Lower leg skin (tissue), 4 donors: Measurements from ENCODE around the gene GPRC5C. TPM values are rescaled to one million over a fixed set of nuclear protein-coding genes. Genes with fewer than 3 reads are reported as not detected.
A peak's percentile ranks its signal among the peaks of the same experiment; 100 is the strongest.

Source experiments
- DNase-seq, 2 donors: peaks; one replicate each; pipeline ENCODE4 v3.0.0-alpha.2; 2019; ENCODE audit warnings: low spot score in 2 of 2
- H3K4me3 ChIP-seq: fragments of 200-600 bp; sonication (generic); 2 replicates; pipeline ENCODE4 v1.5.1; 2017; ENCODE audit warnings: mild to moderate bottlenecking, low read depth; ENCODE audit not compliant: poor library complexity, severe bottlenecking
- CTCF ChIP-seq, 3 donors: fragments of 450-650 bp; IDR thresholded peaks; one replicate each; pipeline ENCODE4 v1.5.1; 2016; ENCODE audit warnings: antibody characterized with exemption in 3 of 3, mild to moderate bottlenecking in 3 of 3, moderate library complexity in 2 of 3
- POLR2A ChIP-seq, 2 donors: fragments of 450-650 bp; IDR thresholded peaks; one replicate each; pipeline ENCODE4 v1.6.1; 2016 to 2017; ENCODE audit warnings: antibody characterized with exemption in 2 of 2, mild to moderate bottlenecking in 1 of 2, moderate library complexity in 1 of 2
- WGBS, 2 donors: methylation state at CpG; one replicate each; pipeline ENCODE4 v1.1.5; 2018; 5-methylcytosine and 5-hydroxymethylcytosine counted together
- intact Hi-C: fragments of 100-400 bp; cut with DNase I; formaldehyde crosslinking; loops from one replicate; pipeline ENCODE4 v1.15.0; 2023; ENCODE audit warnings: low total_unique reads
- total RNA-seq, 4 donors: library from RNA; depleted of rRNA; stranded (reverse); fragments of >200 nt; gene quantifications; one replicate each; pipeline ENCODE4 v1.1.0, GENCODE V29; 2016

Gene GPRC5C
- total RNA-seq, 4 donors from 2014 or later: 80.3 to 147 (median 99.1) TPM

GRCh38 chr17:74426551-74427047, 5.3 kb upstream of the GPRC5C start:
- no peak for DNase-seq
- intact Hi-C loops: no loop called here
- no peak overlapping the region for H3K4me3 ChIP-seq
- 71 to 82% methylated on average over 9 of the region's 9 CpGs for WGBS, 2 donors
- TF ChIP-seq POLR2A (IDR thresholded peaks at IDR 0.05) (no peak), CTCF (IDR thresholded peaks at IDR 0.05) (no peak)

- TF ChIP-seq CTCF (IDR thresholded peaks at IDR 0.05): no peak
- TF ChIP-seq POLR2A (IDR thresholded peaks at IDR 0.05): no peak
- intact Hi-C loops: no loop called here
- DNase-seq: no peak
- H3K4me3 ChIP-seq: no peak overlapping the region
- WGBS, 2 donors: 45 to 51% methylated on average over 10 of the region's 10 CpGs
Measured at GRCh38 chr17:74427048-74427762, 4.7 kb upstream of the GPRC5C start.

- 46 to 57% methylated on average over 5 to 6 of the region's 6 CpGs for WGBS, 2 donors
Measured at GRCh38 chr17:74427763-74428153, 4.1 kb upstream of the GPRC5C start.

GRCh38 chr17:74429604-74430384, 2.1 kb upstream of the GPRC5C start:
- intact Hi-C loops: no loop called here
- WGBS, 2 donors: 49 to 60% methylated on average over 19 of the region's 19 CpGs
- DNase-seq: peak in 1 of 2 donors; percentile 56
- TF ChIP-seq CTCF (IDR thresholded peaks at IDR 0.05) (no peak), POLR2A (IDR thresholded peaks at IDR 0.05) (no peak)
- H3K4me3 ChIP-seq: no peak overlapping the region

More at GRCh38 chr17:74427763-74428153, 4.1 kb upstream of the GPRC5C start:
- no peak for DNase-seq
- intact Hi-C loops: no loop called here
- no peak overlapping the region for H3K4me3 ChIP-seq
- TF ChIP-seq CTCF (IDR thresholded peaks at IDR 0.05) (no peak), POLR2A (IDR thresholded peaks at IDR 0.05) (no peak)

- WGBS, 2 donors: 11 to 20% methylated on average over 13 of the region's 13 CpGs
- no peak for DNase-seq
- TF ChIP-seq POLR2A (IDR thresholded peaks at IDR 0.05) (no peak), CTCF (IDR thresholded peaks at IDR 0.05) (no peak)
- no peak overlapping the region for H3K4me3 ChIP-seq
- intact Hi-C loops: no loop called here
Measured at GRCh38 chr17:74430385-74430705, 1.5 kb upstream of the GPRC5C start.
